ENCODE data around the gene ZNF407.
"Not testable (repeated sequence)": the region's sequence is repeated elsewhere in the genome, so short reads cannot be mapped to it uniquely, and the experiment has no call there.

ZNF407 gene, protein sequence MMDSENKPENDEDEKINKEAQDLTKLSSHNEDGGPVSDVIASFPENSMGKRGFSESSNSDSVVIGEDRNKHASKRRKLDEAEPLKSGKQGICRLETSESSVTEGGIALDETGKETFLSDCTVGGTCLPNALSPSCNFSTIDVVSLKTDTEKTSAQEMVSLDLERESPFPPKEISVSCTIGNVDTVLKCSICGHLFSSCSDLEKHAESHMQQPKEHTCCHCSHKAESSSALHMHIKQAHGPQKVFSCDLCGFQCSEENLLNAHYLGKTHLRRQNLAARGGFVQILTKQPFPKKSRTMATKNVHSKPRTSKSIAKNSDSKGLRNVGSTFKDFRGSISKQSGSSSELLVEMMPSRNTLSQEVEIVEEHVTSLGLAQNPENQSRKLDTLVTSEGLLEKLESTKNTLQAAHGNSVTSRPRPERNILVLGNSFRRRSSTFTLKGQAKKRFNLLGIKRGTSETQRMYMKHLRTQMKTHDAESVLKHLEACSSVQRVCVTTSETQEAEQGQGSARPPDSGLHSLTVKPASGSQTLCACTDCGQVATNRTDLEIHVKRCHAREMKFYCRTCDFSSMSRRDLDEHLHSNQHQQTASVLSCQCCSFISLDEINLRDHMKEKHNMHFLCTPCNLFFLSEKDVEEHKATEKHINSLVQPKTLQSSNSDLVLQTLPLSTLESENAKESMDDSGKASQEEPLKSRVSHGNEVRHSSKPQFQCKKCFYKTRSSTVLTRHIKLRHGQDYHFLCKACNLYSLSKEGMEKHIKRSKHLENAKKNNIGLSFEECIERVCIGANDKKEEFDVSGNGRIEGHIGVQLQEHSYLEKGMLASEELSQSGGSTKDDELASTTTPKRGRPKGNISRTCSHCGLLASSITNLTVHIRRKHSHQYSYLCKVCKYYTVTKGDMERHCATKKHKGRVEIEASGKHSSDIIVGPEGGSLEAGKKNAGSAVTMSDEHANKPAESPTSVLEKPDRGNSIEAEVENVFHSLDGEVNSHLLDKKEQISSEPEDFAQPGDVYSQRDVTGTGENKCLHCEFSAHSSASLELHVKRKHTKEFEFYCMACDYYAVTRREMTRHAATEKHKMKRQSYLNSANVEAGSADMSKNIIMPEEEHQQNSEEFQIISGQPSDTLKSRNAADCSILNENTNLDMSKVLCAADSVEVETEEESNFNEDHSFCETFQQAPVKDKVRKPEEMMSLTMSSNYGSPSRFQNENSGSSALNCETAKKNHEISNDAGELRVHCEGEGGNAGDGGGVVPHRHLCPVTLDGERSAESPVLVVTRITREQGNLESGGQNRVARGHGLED (N-terminal part only)
- total RNA-seq, result 76.3 to 93.3 (median 80.9) reads per million in 4 experiments

- peak; percentile 78 for DNase-seq
These were observed at the start of gene ZNF407 for GRCh38 chr18:74597662-74598349. ZNF407 (plus strand) TSS chr18:74597870; CDS start chr18:74631020, 33,150 bp downstream.

GRCh38 chr18:74549591-74550104 is 48.0 kb upstream of the ZNF407 start:
- no peak for DNase-seq

- no peak for DNase-seq
These were observed 46.8 kb upstream of the ZNF407 start for GRCh38 chr18:74550886-74551285.

- no peak for DNase-seq
These were observed 46.2 kb upstream of the ZNF407 start for GRCh38 chr18:74551452-74551851.

DNA sequence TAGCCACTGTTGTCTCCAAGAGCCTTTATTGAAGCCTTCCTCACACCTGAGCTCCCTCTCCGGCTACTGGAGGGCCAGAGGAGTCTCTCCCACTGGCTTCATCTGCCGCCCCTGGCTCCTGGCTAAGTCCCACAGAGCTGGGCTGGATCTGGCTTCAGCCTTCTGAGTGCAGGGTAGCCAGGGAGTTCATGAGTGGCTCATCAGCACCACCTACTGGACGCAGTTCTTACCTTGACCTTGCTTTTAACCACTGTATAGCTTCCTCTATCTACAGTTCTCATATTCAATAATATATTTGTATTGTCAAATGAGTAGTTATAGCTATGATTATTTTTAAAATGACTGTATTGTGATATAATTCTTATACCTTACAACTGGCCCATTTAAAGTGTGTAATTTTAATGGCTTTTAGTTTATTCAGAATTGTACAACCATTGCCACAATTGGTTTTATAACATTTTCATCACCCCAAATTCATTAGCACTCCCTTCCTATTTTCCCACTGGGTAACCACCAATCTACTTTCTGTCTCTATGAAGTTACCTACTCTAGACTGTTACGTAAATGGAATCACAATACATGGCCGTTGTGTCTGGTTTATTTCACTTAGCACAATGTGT is 45.6 kb upstream of the ZNF407 start:
- peak; percentile 48 for DNase-seq

- no peak for DNase-seq
These were observed 41.5 kb upstream of the ZNF407 start for GRCh38 chr18:74556126-74556525.

DNA sequence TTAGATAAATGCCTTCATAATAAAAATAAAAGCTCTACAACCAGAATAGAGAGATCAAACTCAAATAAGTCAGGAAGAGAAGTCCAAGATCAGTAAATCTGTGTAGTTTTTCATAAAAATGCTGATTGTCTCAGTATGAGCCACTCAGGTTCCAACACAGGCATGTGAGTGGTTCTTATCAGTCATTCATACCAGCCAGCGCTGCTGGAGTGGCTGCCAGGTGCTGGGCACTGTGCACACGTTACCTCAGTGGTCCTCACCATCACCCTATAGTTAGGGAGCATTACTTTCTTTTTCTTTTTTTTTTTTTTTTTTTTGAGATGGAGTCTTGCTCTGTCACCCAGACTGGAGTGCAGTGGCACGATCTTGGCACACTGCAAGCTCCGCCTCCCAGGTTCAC is 39.6 kb upstream of the ZNF407 start:
- no peak for DNase-seq

DNA sequence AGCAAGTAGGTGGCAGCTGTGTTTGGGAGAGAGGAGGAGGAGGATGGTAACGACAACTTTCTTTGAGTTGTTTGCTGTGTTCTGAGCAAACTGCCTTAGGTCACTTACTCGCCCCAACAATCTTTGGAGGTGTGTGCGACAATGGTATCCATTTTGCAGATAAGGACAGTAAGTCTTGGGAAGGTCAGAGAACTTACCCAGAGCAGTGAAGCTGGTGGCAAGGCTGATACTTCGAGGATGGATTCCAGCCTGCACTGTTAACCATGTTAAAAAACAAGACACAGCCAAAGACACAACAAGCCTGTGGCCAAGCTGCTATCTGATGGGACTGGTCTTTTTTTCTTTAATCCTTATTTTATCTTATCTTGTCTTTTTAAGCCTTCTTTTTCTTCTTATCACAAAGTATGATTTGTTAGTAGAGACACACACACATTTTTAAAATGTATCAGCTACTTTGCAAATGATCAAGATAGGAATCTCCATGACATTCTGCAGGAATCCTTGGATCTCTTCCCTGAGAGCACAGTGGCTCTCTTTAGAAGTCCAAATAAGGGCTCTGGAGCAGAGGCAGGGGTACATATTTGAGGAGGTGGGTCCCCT is 35.4 kb upstream of the ZNF407 start:
- no peak for DNase-seq

- DNase-seq, result no peak
These were observed 34.9 kb upstream of the ZNF407 start for GRCh38 chr18:74562775-74563174.

- DNase-seq, result no peak
These were observed 33.7 kb upstream of the ZNF407 start for GRCh38 chr18:74563999-74564398.

DNA sequence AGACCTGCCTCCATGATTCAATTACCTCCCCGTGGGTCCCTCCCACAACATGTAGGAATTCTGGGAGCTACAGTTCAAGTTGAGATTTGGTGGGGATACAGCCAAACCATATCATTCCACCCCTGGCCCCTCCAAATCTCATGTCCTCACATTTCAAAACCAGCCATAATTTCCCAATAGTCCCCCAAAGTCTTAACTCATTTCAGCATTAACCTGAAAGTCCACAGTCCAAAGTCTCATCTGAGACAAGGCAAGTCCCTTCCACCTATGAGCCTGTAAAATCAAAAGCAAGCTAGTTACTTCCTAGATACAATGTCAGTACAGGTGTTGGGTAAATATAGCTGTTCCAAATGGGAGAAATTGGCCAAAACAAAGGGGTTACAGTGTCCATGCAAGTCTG is 32.5 kb upstream of the ZNF407 start:
- DNase-seq, result not testable (repeated sequence)

- DNase-seq, result not testable (repeated sequence)
These were observed 31.7 kb upstream of the ZNF407 start for GRCh38 chr18:74565993-74566392.

DNA sequence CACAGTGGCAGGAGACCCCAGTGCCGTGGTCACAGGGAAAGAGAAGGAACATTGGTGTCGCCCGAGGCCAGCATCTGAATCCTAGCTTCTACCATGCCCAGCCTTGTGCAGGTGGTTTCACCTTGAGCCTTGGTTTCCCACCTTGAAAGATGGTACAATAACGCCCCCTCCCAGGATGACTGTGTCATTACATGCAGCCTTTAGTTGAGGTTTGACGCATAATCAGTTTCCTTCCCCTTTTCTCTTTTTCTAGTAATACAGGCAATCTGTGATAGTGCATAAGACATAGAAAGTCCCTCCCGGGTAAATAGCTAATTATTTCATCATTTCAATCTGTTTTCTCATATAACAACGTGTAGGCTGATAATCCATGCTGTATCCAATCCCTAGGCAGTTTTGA is 29.8 kb upstream of the ZNF407 start:
- no peak for DNase-seq

DNA sequence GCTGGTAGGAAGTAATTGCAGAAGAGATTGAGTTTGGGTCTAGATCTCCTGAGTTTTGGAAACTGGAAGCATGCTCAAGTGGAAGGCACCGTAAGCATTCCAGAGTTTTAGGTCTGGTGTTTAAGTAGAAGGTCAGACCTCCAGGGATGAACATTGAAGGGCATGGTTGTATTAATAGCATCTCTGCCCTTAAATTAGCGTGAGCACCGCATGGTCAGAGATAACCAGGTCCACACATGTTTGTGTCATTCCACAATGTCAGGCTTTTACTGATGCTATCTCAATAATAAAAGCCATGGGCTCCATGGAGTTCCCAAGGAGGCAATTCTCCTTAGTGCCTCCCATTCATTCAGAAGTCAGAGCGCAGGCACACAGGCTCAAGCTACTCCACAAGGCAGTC is 28.3 kb upstream of the ZNF407 start:
- DNase-seq, result no peak

GRCh38 chr18:74570266-74570665 is 27.4 kb upstream of the ZNF407 start:
- no peak for DNase-seq

DNA sequence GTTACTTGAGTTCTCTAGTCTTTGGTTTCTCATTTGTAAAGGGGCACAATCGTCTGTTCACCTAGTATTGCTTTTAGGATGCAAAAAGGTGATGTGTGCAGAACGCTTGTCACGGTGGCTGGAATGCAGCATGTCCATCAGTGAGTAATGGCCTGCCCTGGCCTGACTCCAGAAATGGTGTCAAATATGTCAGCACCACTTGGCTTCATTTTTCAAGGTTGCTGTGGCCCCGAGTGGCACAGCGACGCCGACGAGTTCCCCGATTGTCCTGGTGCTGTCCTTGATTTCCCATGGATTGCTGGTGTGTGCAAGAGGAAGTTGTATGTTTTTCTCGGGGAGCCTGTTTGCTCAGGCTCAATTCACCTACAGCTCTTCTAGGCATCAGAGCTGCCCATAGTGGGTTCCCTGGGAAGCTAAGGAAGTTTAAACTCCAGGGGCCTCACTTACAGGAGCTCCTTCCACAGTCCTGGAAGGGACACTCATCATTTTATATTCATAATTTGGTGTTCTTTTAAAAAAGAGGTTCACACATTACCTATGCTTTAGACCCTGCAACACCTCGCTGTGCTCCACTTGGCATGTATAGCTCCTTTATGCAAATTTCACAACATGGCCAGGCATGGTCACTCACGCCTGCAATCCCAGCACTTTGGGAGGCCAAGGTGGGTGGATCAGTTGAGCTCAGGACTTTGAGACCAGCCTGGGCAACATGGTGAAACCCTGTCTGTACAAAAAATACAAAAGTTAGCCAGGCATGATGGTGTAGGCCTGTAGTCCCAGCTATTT is 25.6 kb upstream of the ZNF407 start:
- no peak for DNase-seq

DNA sequence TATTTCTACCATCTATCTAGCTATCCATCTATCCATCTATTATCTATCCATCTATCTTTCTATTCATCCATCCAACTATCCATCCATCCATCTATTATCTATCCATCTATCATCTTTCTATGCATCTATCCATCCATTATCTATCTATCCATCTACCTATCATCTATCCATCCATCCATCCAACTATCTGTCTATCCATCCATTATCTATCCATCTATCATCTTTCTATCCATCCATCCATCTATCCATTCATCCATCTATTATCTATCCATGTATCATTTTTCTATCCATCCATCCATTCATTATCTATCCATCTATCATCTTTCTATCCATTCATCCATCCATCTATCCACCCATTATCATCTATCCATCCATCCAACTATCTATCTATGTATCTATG is 24.6 kb upstream of the ZNF407 start:
- DNase-seq, result no peak

GRCh38 chr18:74574916-74575315 is 22.8 kb upstream of the ZNF407 start:
- DNase-seq, result no peak

DNA sequence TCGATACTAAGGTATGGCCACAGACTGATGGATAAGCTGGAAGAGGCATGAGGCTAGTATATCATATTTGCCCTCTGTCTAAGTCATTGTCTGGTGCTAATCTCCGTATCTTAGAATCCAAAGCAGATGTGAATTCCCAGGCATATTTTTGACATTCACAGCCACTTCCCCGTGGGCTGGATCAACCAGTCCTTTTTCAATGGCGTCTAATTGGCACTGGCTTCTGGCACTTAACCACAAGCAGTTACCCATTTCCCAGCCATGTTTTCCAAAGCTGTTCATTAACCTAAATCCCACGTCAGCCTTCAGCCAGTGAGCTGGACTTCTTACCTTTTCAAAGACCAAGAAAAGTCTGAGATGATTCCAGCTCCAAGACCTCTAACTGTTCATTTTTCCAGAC is 20.7 kb upstream of the ZNF407 start:
- DNase-seq, result no peak

DNA sequence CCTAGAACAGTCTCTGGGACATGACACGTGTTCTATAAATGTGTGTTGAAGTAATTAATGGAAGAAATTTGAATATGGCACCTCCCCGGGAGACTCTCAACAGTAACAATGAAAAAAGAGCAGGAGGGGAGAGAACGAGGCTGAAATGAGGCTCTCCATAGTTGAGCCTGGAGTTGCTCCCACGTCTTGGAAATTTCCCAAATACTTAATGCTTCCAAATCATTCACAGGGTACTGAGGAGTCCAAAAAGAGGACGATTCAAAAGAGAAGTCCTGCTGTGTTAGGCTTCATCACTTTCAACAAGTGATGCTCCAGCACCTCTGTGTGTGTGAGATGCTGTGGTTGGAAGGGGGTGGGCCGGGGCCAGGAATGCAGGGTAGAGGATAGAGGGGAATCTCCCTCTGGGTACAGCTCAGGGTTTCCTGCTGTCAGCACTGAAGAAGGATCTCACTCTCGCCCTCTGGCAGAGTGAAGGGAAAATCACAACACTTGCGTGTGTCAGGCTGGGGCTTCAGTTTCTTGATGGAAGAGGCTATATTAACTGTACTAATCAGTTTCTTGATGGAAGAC is 18.1 kb upstream of the ZNF407 start:
- no peak for DNase-seq
